HL-60 (cell line): ENCODE data around the gene RBM4.
"Not testable (repeated sequence)": the region's sequence is repeated elsewhere in the genome, so short reads cannot be mapped to it uniquely, and the experiment has no call there.

Experiments
- CTCF ChIP-seq: IDR thresholded peaks from one replicate; pipeline ENCODE4 v1.5.1; 2011; ENCODE audit warnings: low read length, control low read depth, inconsistent platforms; ENCODE audit not compliant: insufficient read depth
- GABPA ChIP-seq: IDR thresholded peaks from 2 replicates; pipeline ENCODE4 v1.6.1; 2012; ENCODE audit warnings: low read depth
- POLR2AphosphoS5 ChIP-seq: IDR thresholded peaks from 2 replicates; pipeline ENCODE4 v1.6.1; 2012; ENCODE audit warnings: low read depth
- REST ChIP-seq: IDR thresholded peaks from 2 replicates; pipeline ENCODE4 v1.6.1; 2012; ENCODE audit warnings: low read depth; ENCODE audit not compliant: insufficient replicate concordance
- SPI1 ChIP-seq: IDR thresholded peaks from 2 replicates; pipeline ENCODE4 v1.6.1; 2012; ENCODE audit warnings: low read depth, mild to moderate bottlenecking, borderline replicate concordance

- TF ChIP-seq CTCF, POLR2AphosphoS5, REST, GABPA, SPI1: not testable (repeated sequence)
Observed at GRCh38 chr11:66639814-66640340, 1.4 kb downstream of the RBM4 start.
